Fibroblast of pulmonary artery (primary cell): ENCODE results near the gene PDE11A.

ENCODE experiments used
- DNase-seq: peaks from one replicate; pipeline ENCODE4 v3.0.0-alpha.2; 2010; ENCODE audit warnings: low read depth
- H3K4me3 ChIP-seq: replicated peaks from 2 replicates; pipeline ENCODE4 v1.5.1; 2011; ENCODE audit warnings: low read depth, mild to moderate bottlenecking, control low read depth, low read length, moderate library complexity
- TF ChIP-seq, protein P1 (sequence below): IDR thresholded peaks from 2 replicates; pipeline ENCODE4 v1.5.1; 2011; ENCODE audit warnings: mild to moderate bottlenecking, control low read depth, low read length, inconsistent platforms; ENCODE audit errors: missing control alignments

PDE11A gene

DNA sequence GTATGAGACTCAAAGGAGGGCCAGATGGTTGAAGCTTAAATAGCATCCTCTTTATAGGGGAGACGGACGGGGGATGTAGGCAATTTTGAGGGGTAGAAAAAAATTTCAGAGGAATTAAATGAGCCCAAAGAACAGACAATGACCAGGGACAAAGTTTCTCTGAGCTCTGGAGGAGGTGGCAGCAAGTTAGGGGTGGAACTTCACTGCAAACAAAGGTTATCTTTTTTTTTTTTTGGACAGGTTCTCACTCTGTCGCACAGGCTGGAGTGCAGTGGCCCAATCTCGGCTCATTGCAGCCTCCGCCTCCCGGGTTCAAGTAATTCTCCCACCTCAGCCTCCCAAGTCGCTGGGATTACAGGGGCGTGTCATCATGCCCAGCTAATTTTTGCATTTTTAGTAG is 195.6 kb downstream of the PDE11A start:
- no peak overlapping the region for H3K4me3 ChIP-seq
- TF ChIP-seq, protein P1, sequence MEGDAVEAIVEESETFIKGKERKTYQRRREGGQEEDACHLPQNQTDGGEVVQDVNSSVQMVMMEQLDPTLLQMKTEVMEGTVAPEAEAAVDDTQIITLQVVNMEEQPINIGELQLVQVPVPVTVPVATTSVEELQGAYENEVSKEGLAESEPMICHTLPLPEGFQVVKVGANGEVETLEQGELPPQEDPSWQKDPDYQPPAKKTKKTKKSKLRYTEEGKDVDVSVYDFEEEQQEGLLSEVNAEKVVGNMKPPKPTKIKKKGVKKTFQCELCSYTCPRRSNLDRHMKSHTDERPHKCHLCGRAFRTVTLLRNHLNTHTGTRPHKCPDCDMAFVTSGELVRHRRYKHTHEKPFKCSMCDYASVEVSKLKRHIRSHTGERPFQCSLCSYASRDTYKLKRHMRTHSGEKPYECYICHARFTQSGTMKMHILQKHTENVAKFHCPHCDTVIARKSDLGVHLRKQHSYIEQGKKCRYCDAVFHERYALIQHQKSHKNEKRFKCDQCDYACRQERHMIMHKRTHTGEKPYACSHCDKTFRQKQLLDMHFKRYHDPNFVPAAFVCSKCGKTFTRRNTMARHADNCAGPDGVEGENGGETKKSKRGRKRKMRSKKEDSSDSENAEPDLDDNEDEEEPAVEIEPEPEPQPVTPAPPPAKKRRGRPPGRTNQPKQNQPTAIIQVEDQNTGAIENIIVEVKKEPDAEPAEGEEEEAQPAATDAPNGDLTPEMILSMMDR = no peak
- no peak for DNase-seq

DNA sequence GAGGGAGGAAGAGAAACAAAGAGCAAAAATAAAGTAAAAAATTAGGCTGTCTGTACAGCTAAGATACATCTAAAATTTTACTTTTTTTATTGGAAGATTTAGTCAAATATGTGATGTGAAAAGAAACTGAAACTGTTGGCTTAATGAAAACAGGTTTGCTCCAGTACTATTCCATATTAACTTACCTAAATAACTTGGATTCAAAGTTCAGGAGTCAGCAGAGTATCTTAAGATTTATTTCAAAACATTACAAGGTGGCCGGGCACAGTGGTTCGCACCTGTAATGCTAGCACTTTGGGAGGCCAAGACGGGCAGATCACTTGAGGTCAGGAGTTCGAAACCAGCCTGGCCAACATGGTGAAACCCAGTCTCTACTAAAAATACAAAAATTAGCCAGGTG is 197.9 kb downstream of the PDE11A start:
- TF ChIP-seq, protein P1 = no peak
- no peak for DNase-seq
- no peak overlapping the region for H3K4me3 ChIP-seq

GRCh38 chr2:177873915-177874314 is 198.7 kb downstream of the PDE11A start:
- no peak overlapping the region for H3K4me3 ChIP-seq
- TF ChIP-seq, protein P1 = no peak
- DNase-seq = no peak

DNA sequence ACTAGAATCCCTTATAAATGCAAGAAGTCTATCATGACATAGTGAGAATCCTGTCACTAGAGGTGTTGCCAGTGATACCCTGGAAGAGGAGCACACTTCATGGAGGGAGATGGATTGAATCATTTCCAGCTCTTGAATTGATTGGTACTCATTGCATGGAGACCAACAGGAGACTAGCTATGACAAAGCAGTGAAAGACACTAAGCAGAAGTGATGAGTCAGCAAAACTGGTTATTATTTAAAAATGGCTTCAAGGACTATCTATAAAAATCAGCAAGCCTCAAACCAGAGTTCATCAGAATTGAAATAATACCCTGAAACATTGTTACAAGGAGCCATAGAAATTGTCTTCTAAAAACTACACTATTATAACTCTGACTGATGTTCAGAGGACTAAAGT is 200.3 kb downstream of the PDE11A start:
- no peak for DNase-seq
- no peak overlapping the region for H3K4me3 ChIP-seq
- TF ChIP-seq, protein P1 = no peak

- H3K4me3 ChIP-seq = no peak overlapping the region
- TF ChIP-seq, protein P1 = no peak
- DNase-seq = no peak
These were observed 202.7 kb downstream of the PDE11A start for GRCh38 chr2:177869912-177870311.

GRCh38 chr2:177869209-177869608 is 203.4 kb downstream of the PDE11A start:
- H3K4me3 ChIP-seq = no peak overlapping the region
- DNase-seq = no peak
- TF ChIP-seq, protein P1 = no peak

DNA sequence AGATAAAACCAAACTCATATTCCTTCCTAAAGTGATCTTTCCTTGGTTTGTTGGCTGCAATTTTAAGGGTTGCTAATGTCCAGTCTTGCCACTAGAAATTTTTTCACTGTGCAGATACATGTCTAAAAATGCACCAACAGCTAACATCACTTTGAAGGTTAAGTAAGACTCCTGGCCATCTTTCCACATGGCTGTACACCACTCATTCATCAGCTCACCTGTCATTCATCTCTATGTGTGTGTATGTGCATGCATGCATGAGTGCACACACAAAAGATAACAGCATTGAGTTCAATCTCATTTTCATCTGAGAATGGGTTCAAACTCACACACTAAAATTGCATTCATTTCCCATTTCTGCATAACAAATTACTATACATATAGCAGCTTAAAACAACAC is 203.8 kb downstream of the PDE11A start:
- TF ChIP-seq, protein P1 = no peak
- H3K4me3 ChIP-seq = no peak overlapping the region
- DNase-seq = no peak
